Stimulated activated CD8-positive, alpha-beta memory T cell treated with anti-CD3 and anti-CD28 coated beads, Interleukin-4, amount 100 ng/mL, for 24 hours (primary cell): ENCODE results near the gene CDH4.
"Not testable (repeated sequence)": the region's sequence is repeated elsewhere in the genome, so short reads cannot be mapped to it uniquely, and the experiment has no call there.

Experiments
- DNase-seq: peaks from one replicate; pipeline ENCODE4 v3.0.0-alpha.2; 2020; ENCODE audit warnings: low read depth

The CDH4 gene

GRCh38 chr20:61979090-61979489, 727.0 kb downstream of the CDH4 start:
- DNase-seq, result no peak

GRCh38 chr20:61979701-61980635, 727.9 kb downstream of the CDH4 start:
- DNase-seq, result no peak

- DNase-seq, result no peak
These were observed 728.9 kb downstream of the CDH4 start for GRCh38 chr20:61980647-61981583.

- not testable (repeated sequence) for DNase-seq
These were observed 729.6 kb downstream of the CDH4 start for GRCh38 chr20:61981691-61982090.

GRCh38 chr20:61982191-61982950, 730.3 kb downstream of the CDH4 start:
- no peak for DNase-seq

GRCh38 chr20:61982951-61983315, 730.9 kb downstream of the CDH4 start:
- no peak for DNase-seq

GRCh38 chr20:61983965-61984364, 731.9 kb downstream of the CDH4 start:
- no peak for DNase-seq

GRCh38 chr20:61984431-61984830, 732.4 kb downstream of the CDH4 start:
- DNase-seq, result not testable (repeated sequence)

GRCh38 chr20:61985096-61985495, 733.0 kb downstream of the CDH4 start:
- DNase-seq, result no peak

- no peak for DNase-seq
These were observed 734.8 kb downstream of the CDH4 start for GRCh38 chr20:61986762-61987321.

GRCh38 chr20:61988665-61989064, 736.6 kb downstream of the CDH4 start:
- DNase-seq, result no peak

- no peak for DNase-seq
These were observed 737.7 kb downstream of the CDH4 start for GRCh38 chr20:61989741-61990140.
